NCI-H146 treated with DMSO at 0.1 percent for 48 hours (cell line): ENCODE data around the gene LRRTM4.
A peak's percentile ranks its signal among the peaks of the same experiment; 100 is the strongest.

ENCODE experiments used
- DNase-seq: peaks from one replicate; lab custom pipeline; 2025; ENCODE audit not compliant: unreplicated experiment; lab: John Stamatoyannopoulos, UW

LRRTM4 gene

DNA sequence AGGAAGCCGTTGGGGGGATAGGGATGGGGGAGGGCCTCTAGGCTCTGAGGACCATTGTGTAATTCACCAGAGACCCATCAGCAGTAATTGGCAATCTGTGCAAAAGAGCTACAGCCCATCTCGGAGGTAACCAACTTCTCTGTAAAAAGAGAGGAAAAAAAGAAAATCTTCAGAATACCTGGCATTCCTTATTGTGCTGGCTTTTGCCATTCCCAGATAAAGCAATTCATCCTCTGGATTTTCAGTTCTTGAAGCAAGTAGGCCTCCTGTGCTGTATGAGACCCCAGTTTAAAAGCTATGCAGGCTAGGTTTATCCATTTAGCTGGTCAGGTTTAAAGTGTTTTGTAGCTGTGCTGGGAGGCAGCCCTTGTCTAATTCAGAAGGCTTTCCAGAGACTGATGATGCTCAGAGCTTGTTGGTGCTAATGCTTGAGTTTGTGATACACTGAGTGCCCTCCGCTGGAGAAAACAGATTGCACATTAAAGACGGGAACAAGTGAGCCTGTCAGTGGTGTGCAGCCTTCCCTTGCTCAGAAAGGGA is at the start of gene LRRTM4:
Gene LRRTM4 (minus strand): TSS at position 446 of the 540 bp plus-strand sequence.
- DNase-seq = peak; percentile 57

DNA sequence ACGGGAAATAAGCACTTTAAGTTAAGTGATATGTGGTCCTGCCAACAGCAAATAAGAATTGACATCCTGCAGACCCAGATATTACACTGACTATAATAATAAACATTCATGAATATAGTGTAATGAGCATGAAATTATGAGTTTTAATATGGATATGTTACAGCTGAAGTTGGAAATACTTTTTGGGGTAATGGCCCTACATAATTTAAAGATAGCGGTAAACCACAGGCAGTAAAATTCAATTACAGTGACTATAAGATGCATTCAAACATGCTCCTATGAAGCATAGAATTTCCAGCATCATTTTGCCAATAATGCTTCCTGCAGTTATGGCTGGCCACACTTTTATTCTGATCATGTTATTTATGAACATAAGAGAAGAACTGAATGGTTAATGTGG is 49.4 kb upstream of the LRRTM4 start:
- DNase-seq = no peak

DNA sequence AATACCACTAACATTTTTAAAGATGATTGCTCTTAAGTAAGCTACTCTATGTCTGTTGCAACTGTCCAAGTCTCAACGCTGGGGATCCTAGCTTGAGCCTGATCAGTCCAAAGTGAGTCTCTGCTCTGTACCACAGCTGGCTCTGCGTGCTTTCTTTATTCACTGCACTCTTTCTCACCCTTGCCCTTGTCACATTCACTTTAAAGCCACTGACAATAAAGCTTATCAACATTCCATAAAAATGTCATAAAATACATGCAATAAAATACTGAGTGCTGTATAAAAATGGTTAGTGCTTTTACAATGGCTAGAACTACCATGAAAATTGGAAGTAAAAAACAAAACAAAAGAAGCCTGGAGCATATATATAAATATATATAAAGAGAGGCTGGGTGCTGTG is 45.5 kb upstream of the LRRTM4 start:
- DNase-seq = no peak

DNA sequence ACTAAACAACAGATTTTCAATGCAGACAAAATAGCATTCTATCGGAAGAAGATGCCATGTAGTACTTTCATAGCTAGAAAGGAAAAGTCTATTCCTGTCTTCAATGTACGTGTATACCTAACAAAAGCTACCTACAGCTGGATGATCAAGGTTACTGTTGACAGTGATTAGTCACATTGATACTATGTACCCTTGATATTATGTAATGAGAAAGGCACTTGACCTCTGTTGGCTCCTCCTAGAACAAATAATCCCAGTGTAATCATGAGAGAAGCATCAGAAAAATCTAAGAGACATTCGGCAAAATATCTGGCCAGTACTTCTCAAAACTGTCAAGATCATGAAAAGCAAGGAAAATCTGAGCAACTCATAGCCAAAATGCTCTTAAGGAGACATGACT is 44.4 kb upstream of the LRRTM4 start:
- peak; percentile 33 for DNase-seq

- DNase-seq = no peak
Measured at GRCh38 chr2:77566131-77566530, 44.0 kb upstream of the LRRTM4 start.

DNA sequence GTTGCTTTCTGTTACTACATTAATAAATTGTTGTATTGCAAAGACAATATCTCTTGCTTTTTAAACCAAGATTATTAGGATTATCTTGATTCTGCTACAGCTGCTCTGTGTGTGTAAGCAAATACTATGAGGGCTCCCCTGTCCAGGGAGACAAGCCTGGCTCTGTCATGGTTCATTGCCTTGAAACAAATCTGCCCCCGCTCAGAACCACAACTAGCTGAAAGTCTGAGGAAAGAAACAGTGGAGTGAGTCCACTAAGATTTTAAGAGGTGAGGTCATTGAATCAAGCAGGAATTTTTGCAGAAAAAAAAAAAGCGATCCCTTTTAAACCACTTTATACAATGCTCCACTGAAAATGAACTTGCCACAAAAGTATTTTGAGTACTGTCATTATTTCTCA is 30.8 kb upstream of the LRRTM4 start:
- DNase-seq = no peak

GRCh38 chr2:77538031-77538430 is 15.9 kb upstream of the LRRTM4 start:
- no peak for DNase-seq

- no peak for DNase-seq
Measured at GRCh38 chr2:77522888-77523287, 712 bp upstream of the LRRTM4 start.

DNA sequence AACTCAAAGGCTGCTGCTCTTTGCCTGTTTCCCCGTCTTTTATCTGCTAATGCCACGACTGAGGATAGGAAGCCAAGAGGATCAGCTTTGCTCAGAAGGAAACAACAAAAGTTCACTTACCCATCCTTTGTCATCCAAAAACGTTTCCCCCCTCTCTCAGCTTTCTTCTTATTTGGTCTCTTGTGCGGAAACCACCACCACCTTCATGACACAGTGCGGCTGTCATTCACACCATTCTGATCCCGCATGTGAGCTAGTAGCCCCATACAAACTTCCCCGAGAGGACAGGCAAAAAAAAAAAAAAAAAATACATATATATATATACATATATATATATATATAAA is 656 bp downstream of the LRRTM4 start:
- no peak for DNase-seq

DNA sequence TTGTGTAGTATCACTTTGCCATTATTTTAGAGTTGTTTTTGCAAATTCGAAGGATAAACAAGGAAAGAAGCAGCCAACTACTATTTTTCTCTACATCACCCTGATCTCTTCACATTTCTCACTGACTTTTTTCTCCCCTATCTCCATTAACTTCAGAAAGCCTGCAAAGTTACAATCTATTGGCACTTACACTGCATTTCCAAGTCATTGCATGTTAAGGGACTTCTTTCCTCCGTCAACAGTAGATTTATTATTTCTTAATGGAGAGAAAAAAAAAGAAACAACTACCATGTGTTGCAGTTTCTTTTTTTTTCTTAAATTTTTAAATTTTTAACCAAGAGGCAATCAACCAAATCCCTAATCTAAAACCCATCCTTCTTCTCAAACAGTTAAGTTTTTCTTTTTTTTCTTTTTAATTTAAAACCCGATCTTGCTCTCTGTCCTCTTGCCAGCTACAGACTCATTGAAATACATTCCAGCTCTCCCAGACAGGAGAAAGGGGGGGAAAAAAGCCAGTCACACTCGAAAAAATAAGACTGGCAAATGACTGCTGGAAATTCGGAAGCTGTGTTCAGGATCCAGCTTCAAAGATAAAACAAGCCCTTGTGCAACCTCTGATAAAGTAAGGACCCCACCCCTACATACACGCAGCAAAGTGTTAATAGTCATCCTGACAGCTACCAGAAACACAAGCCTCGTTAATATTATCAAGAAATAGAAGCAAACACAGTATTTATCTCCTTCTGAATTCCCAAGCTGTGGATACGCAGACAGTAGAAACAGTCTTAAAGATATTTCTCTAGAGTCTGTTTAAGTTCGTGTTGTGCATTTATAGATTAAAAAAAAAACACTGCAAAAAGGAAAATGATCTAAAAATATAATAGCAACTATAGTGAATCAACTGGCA is 1.3 kb downstream of the LRRTM4 start:
- DNase-seq = no peak

DNA sequence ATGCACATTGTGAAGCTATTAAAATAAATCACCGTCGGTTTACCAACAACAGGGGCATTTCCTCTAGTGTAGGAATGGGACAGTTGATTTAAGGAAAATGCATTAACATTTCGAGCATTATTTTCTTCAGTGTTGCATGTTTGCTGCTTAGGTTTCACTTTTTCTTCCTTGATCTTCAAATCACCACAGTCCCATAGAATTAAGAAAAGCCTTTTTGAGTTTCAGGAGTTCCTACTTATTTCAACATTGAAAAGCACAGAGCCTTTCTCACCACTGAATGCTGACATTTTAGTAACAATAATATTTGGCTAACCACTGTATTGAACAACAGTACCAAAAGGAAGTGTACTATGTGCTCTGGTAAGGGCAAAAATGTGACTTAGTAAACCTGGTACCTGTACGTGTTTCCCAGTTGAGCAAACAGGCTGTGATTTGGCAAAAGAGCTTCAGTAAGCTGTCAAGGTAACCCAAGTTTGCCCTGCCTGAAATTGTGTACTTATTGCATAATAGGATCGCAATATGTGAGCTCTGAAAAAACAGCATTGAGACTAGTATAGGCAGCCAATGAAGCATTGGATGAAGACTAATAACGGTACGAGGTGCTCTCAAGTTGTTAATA is 2.2 kb downstream of the LRRTM4 start:
- DNase-seq = no peak

DNA sequence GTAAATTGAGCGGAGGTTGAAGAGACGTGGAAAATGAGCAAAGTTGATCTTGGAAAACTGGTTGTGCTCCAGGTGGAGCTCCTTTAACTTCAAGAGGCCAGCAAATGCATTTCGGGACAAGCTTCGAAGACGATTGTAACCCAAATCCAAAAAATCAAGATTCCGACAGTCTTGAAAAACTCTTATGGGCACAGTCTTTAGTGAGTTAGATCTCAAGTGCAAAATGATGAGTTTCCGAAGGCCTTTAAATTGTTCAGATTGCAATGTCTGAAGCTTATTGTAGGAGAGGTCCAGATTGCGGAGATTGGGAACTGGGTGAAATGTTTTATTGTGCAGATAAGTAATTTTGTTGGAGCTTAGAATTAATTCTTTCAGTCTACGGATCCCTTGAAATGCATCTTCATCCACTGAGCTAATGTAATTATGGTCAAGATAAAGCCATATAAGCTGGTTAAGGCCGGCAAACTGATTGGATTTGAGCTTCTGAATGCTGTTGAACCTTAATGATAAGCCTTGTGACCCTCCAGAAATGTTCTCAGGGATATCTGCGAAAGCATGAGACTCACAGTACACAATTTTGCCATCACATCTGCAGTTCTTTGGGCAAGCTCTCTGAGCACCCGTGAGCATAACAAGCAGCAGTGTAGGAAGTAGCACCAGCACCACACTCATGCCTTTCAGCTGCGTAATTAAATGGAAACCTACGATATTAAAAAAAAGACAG is 2.9 kb downstream of the LRRTM4 start:
- no peak for DNase-seq

- no peak for DNase-seq
Measured at GRCh38 chr2:77518311-77518710, 3.9 kb downstream of the LRRTM4 start.

DNA sequence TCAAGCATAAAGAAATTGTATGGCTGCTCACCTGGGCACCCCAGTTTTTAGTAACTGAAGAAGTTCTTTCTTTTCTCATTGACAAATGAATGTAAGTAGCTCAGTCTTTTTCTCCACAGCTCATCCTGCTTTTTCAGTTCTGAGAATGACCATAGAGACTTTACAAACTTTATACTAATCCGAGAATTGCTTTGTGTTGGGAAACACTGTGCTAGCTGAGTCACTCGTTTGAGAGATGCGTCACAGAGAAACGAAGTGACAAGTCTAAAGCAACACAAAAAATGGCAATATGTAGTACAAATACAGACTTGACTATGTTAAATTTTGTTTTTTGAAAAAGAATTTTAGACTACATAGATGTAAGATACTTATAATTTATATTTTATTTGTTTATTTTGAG is 9.0 kb downstream of the LRRTM4 start:
- no peak for DNase-seq

- no peak for DNase-seq
Measured at GRCh38 chr2:77512507-77512906, 9.7 kb downstream of the LRRTM4 start.

- DNase-seq = no peak
Measured at GRCh38 chr2:77508511-77508910, 13.7 kb downstream of the LRRTM4 start.

DNA sequence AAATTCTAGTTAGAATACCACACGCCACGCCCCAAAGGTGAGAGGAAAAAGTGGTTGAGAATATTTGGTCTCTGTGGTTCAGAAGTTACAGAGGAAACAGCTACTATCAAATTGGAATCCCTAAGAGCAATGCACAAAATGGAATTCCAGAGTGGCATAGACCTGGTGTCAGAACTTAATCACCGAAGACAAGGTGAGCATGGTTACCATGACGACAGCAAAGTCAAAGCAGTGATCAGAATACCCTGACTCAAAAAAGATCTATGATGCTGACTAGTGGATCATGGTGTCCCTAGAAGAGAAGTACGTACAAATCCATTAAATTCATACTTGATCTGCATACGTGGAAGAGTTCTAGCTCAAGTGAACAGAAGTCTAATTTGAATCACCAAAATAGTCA is 14.5 kb downstream of the LRRTM4 start:
- DNase-seq = no peak

DNA sequence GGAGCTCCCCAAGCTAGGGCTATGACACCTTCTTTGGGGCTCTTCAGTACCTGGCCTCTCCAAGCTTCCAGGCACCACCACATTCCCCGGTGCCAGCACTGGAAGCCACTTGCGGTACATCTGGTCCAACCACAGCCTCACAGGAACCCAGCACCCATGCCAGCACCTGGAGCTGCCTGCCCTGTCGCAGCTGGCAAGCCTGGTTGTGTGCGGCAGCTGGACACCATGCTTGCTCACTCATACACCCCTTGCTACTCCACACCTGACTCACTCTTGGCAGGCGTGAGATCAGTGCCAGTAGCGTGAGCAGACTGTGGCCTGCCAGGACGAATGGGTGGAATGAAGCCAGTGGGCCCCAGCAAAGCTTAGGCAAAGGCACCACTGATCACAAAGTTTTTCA is 34.0 kb downstream of the LRRTM4 start:
- DNase-seq = no peak

- no peak for DNase-seq
Measured at GRCh38 chr2:77487074-77487803, 34.9 kb downstream of the LRRTM4 start.

DNA sequence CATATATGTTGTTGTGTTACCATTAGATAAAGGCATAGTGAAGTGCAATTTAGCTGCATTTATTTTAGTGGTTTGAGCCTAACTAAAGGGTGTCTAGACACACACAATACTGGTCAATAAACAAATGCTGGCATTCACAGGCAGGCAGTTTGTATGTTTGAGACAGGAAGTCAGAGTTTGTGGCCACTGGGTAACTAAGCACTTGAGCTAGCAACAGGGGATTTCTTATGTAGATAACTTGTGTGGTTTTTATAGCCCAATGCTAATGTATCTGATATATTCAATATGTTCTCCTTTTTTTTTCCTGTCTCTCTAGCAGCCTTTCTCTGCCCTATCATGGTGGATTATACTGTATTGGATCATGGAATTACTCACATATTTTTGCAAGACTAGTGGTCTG is 38.1 kb downstream of the LRRTM4 start:
- no peak for DNase-seq

GRCh38 chr2:77479895-77480294 is 42.3 kb downstream of the LRRTM4 start:
- DNase-seq = no peak
